Parathyroid adenoma (tissue), 2 donors: ENCODE results near the gene CTBS.
"Not testable (repeated sequence)": the region's sequence is repeated elsewhere in the genome, so short reads cannot be mapped to it uniquely, and the experiment has no call there.

Source experiments
- H2AFZ ChIP-seq: fragments of 300-600 bp; sonication (generic); one replicate; pipeline ENCODE4 v1.7.0; 2017; ENCODE audit warnings: antibody characterized with exemption, mild to moderate bottlenecking
- H3K27ac ChIP-seq: fragments of 300-600 bp; sonication (generic); one replicate; pipeline ENCODE4 v1.7.0; 2017
- H3K27me3 ChIP-seq: fragments of 300-600 bp; sonication (generic); one replicate; pipeline ENCODE4 v1.7.0; 2017; ENCODE audit warnings: low read length; ENCODE audit not compliant: control insufficient read depth, insufficient read depth
- H3K36me3 ChIP-seq: fragments of 300-600 bp; sonication (generic); one replicate; pipeline ENCODE4 v1.7.0; 2017; ENCODE audit warnings: low read length; ENCODE audit not compliant: control insufficient read depth, insufficient read depth
- H3K4me1 ChIP-seq: fragments of 300-600 bp; sonication (generic); one replicate; pipeline ENCODE4 v1.7.0; 2017; ENCODE audit warnings: control low read depth
- H3K4me2 ChIP-seq: fragments of 300-600 bp; sonication (generic); one replicate; pipeline ENCODE4 v1.7.0; 2017; ENCODE audit warnings: low read length
- H3K4me3 ChIP-seq: fragments of 300-600 bp; sonication (generic); one replicate; pipeline ENCODE4 v1.7.0; 2017; ENCODE audit warnings: low read depth, low read length
- H3K79me2 ChIP-seq: fragments of 300-600 bp; sonication (generic); one replicate; pipeline ENCODE4 v1.7.0; 2017; ENCODE audit warnings: control low read depth
- H3K9ac ChIP-seq: fragments of 300-600 bp; sonication (generic); one replicate; pipeline ENCODE4 v1.7.0; 2017; ENCODE audit warnings: mild to moderate bottlenecking
- H3K9me3 ChIP-seq: fragments of 300-600 bp; sonication (generic); one replicate; pipeline ENCODE4 v1.7.0; 2017; ENCODE audit warnings: low read length; ENCODE audit not compliant: control insufficient read depth
- CTCF ChIP-seq: fragments of 300-600 bp; sonication (generic); IDR thresholded peaks from one replicate; pipeline ENCODE4 v1.7.0; 2017; ENCODE audit warnings: antibody characterized with exemption, mild to moderate bottlenecking
- donor health status: primary hyperparathyroidism.

CTBS gene

GRCh38 chr1:84600796-84601195 is 26.6 kb upstream of the CTBS start:
- Histone ChIP-seq H2AFZ (no peak overlapping the region), H3K9me3 (no peaks in the 10 kb centered on the region), H3K4me3 (no peak overlapping the region), H3K36me3 (no peaks in the 10 kb centered on the region), H3K79me2 (no peaks in the 10 kb centered on the region), H3K27me3 (no peaks in the 10 kb centered on the region), H3K9ac (no peak overlapping the region), H3K4me1 (no peaks in the 10 kb centered on the region), H3K27ac (no peak overlapping the region), H3K4me2 (no peak overlapping the region)
- TF ChIP-seq CTCF: no peak

GRCh38 chr1:84598846-84599741 is 24.9 kb upstream of the CTBS start:
- no peaks in the 10 kb centered on the region for H3K9me3 ChIP-seq
- H3K36me3 ChIP-seq: no peaks in the 10 kb centered on the region
- no peaks in the 10 kb centered on the region for H3K79me2 ChIP-seq
- H3K9ac ChIP-seq: no peak overlapping the region
- no peak overlapping the region for H3K27ac ChIP-seq
- no peaks in the 10 kb centered on the region for H3K4me1 ChIP-seq
- H3K27me3 ChIP-seq: no peaks in the 10 kb centered on the region
- H3K4me2 ChIP-seq: no peak overlapping the region
- no peak overlapping the region for H3K4me3 ChIP-seq
- no peak for TF ChIP-seq CTCF
- no peak overlapping the region for H2AFZ ChIP-seq

- no peak overlapping the region for H2AFZ ChIP-seq
- H3K4me1 ChIP-seq: no peaks in the 10 kb centered on the region
- H3K9me3 ChIP-seq: no peaks in the 10 kb centered on the region
- no peak overlapping the region for H3K27ac ChIP-seq
- no peak overlapping the region for H3K9ac ChIP-seq
- no peak overlapping the region for H3K4me2 ChIP-seq
- no peak overlapping the region for H3K4me3 ChIP-seq
- no peaks in the 10 kb centered on the region for H3K79me2 ChIP-seq
- no peak for TF ChIP-seq CTCF
- no peaks in the 10 kb centered on the region for H3K27me3 ChIP-seq
- H3K36me3 ChIP-seq: no peaks in the 10 kb centered on the region
Measured at GRCh38 chr1:84598418-84598817, 24.2 kb upstream of the CTBS start.

- no peaks in the 10 kb centered on the region for H3K79me2 ChIP-seq
- H3K36me3 ChIP-seq: no peaks in the 10 kb centered on the region
- H3K4me1 ChIP-seq: no peaks in the 10 kb centered on the region
- no peak overlapping the region for H3K27ac ChIP-seq
- no peak overlapping the region for H3K4me3 ChIP-seq
- no peak overlapping the region for H3K9ac ChIP-seq
- no peak for TF ChIP-seq CTCF
- H2AFZ ChIP-seq: no peak overlapping the region
- no peak overlapping the region for H3K4me2 ChIP-seq
- no peaks in the 10 kb centered on the region for H3K27me3 ChIP-seq
- H3K9me3 ChIP-seq: no peaks in the 10 kb centered on the region
Measured at GRCh38 chr1:84597011-84597410, 22.8 kb upstream of the CTBS start.

- H3K9ac ChIP-seq, H3K4me3 ChIP-seq, H3K4me2 ChIP-seq, H3K36me3 ChIP-seq, H3K9me3 ChIP-seq, H2AFZ ChIP-seq, H3K79me2 ChIP-seq, H3K27ac ChIP-seq, H3K27me3 ChIP-seq, H3K4me1 ChIP-seq: not testable (repeated sequence)
Measured at GRCh38 chr1:84594959-84595358, 20.7 kb upstream of the CTBS start.
